ENCODE results near the gene DCAF6.

The DCAF6 gene

GRCh38 chr1:168086438-168086837 is 150.0 kb downstream of the DCAF6 start:
- DNase-seq (ENCODE audit: low spot score): no peak

- no peak for DNase-seq (ENCODE audit: low spot score)
These were observed 151.2 kb downstream of the DCAF6 start for GRCh38 chr1:168087696-168088095.

- DNase-seq (ENCODE audit: low spot score): no peak
These were observed 152.2 kb downstream of the DCAF6 start for GRCh38 chr1:168088511-168089325.

GRCh38 chr1:168089326-168089978 is 153.0 kb downstream of the DCAF6 start:
- no peak for DNase-seq (ENCODE audit: low spot score)

GRCh38 chr1:168089979-168090337 is 153.5 kb downstream of the DCAF6 start:
- DNase-seq (ENCODE audit: low spot score): no peak

GRCh38 chr1:168090395-168090794 is 153.9 kb downstream of the DCAF6 start:
- no peak for DNase-seq (ENCODE audit: low spot score)

GRCh38 chr1:168091063-168091462 is 154.6 kb downstream of the DCAF6 start:
- DNase-seq (ENCODE audit: low spot score): no peak

- DNase-seq (ENCODE audit: low spot score): no peak
These were observed 155.5 kb downstream of the DCAF6 start for GRCh38 chr1:168091720-168092550.

GRCh38 chr1:168092566-168093355 is 156.3 kb downstream of the DCAF6 start:
- DNase-seq (ENCODE audit: low spot score): no peak

- DNase-seq (ENCODE audit: low spot score): no peak
These were observed 157.1 kb downstream of the DCAF6 start for GRCh38 chr1:168093616-168094015.

- no peak for DNase-seq (ENCODE audit: low spot score)
These were observed 159.0 kb downstream of the DCAF6 start for GRCh38 chr1:168095476-168095875.

- no peak for DNase-seq (ENCODE audit: low spot score)
These were observed 160.0 kb downstream of the DCAF6 start for GRCh38 chr1:168096296-168097165.

GRCh38 chr1:168097921-168098528 is 161.5 kb downstream of the DCAF6 start:
- no peak for DNase-seq (ENCODE audit: low spot score)

GRCh38 chr1:168098534-168099320 is 162.2 kb downstream of the DCAF6 start:
- no peak for DNase-seq (ENCODE audit: low spot score)

GRCh38 chr1:168099337-168099801 is 162.9 kb downstream of the DCAF6 start:
- DNase-seq (ENCODE audit: low spot score): no peak

GRCh38 chr1:168100315-168101002 is 164.0 kb downstream of the DCAF6 start:
- no peak for DNase-seq (ENCODE audit: low spot score)

- DNase-seq (ENCODE audit: low spot score): no peak
These were observed 164.9 kb downstream of the DCAF6 start for GRCh38 chr1:168101336-168101735.

GRCh38 chr1:168102487-168102886 is 166.0 kb downstream of the DCAF6 start:
- DNase-seq (ENCODE audit: low spot score): no peak

GRCh38 chr1:168104535-168104934 is 168.1 kb downstream of the DCAF6 start:
- no peak for DNase-seq (ENCODE audit: low spot score)
